SIG-M5 treated with dmso at 0.1 percent for 504 hours (cell line): ENCODE measurements around the gene CDH22.
A peak's percentile ranks its signal among the peaks of the same experiment; 100 is the strongest.

Experiments used
- DNase-seq: peaks from one replicate; lab custom pipeline; 2025; ENCODE audit not compliant: unreplicated experiment; lab: John Stamatoyannopoulos, UW

The CDH22 gene

GRCh38 chr20:46343348-46343974, 35.2 kb upstream of the CDH22 start:
- DNase-seq = peak; percentile 7

DNA sequence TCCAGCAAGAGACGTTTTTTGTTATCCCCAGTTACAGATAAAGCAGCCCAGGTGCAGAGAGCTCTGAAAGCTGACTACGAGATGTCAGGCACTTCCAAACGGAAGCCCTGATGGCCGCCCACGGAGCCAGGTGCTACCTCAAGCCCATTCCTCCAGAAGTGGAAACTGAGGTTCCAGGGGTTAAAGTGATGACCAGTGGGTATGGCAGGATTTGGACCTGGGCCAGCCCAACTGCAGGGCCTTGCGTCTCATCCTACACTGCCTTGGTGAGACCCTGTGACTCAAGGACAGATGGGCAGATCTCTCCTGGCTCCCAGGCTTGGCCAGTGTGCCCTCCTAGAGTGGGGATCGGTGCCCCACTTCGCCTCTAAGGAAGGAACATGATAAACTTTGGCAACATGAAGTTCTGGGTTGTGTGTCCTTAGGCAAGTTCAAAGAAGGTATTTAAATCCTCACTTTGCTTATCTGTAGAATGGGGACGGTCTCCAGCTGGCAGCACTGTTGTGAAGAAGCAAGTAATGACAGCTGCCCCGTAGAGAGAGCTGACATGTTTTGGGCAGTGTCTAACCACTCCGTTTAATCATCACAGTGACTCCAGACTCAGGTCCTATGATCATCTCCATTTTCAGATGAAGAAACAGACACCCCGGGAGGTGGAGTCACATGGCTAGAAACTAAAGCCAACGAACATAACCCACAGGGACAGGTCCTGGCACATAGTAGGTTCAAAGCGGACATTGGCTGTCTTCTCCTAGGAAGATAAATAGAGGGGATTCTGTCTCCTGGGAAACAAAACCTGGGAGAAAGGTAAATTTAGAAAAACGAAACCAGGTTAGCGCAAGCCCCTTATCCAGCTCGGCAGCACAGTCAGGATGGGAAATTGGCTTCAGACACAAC, 34.4 kb upstream of the CDH22 start:
- DNase-seq = no peak

- DNase-seq = no peak
Observed at GRCh38 chr20:46342010-46342378, 33.7 kb upstream of the CDH22 start.

DNA sequence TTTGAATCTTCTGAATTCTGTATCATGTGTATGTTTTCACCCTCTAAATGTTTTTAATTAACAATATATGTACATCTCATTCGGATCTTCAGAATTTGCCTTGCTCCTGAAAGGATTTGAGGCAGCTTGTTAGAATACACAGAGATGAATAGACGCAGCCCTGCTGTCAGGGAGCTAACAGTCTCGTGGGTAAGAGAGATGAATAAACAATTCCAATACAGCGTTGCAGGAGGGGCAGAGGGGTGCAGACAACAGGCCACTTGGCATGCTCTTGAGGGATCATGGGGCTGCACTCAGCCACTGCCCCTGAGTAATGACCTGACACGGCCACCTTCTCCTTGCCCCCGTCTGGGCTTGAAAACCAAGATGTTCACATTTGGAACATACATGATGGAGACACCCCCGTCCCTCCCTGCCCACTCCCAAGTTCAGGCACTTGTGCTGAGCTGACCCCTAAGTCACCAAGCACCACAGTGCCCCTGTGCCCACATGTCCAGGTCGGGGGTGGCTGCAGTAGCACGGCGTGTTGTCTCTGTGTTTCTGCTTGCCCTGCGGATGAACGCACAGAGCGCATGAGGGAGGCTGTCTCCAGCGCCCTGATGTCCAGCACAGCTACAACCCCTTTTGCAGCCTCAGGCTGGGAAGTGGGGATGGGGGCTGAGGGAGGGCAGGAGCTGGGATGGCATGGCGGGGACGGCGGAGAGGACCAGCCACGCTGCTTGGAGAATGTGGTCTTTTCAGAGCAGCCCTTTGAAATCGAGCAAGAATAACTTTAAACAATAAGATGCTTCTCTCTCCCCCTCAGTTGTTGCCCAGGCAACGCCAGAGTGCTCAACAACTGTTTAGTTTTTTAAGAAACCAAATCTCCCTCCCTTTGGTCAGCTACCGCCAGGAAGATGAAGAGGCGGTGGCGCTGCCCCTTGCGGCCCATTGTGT, 33.0 kb upstream of the CDH22 start:
- no peak for DNase-seq

- no peak for DNase-seq
Observed at GRCh38 chr20:46339037-46339436, 30.7 kb upstream of the CDH22 start.

DNA sequence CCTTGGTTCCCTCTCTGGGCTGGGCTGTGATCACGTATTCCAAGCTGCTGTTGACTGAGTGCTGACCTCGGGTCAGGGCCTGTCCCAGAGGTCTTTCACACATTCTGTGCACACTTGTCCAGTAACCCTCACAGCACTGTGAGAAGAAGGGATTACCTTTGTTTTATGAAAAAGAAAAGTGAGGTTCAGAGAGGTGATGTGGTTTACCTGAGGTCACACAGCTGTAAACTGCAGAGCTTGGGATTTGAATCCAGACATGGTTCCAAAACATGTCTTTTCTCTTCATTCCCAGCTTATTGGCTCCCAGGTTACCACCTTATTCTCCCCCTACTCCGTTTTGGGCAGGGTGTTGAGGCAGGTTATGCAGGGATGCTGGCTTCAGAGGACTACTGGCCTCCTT, 28.4 kb upstream of the CDH22 start:
- no peak for DNase-seq

DNA sequence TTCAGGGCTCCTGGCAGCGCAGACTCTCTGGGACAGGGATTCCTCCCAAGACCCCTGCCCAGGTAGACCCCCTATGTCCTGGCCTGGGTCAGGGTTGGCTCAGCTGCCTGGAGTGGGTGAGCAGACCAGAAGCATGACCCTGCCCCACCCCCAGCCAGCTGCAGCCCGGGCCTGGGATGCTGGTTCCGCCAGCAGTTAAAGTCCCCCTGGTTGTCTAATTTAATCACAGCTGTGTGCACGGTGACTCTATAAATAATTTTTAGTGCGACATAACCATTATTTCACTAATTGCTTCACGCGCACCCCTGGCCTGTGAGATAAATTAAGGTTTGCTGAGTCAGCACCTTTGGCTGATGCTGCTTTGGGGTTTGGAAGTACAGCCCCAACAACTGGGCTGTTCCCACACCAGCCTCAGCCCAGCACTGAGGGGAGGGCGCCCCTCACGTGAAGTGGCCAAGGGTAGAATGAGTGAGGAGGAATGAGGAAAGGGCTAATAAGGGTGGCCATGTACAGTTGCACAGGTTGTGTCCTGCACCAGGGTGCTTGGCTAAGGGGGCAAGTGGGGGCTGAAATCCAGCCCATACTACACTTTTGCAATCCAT, 26.1 kb upstream of the CDH22 start:
- DNase-seq = no peak

DNA sequence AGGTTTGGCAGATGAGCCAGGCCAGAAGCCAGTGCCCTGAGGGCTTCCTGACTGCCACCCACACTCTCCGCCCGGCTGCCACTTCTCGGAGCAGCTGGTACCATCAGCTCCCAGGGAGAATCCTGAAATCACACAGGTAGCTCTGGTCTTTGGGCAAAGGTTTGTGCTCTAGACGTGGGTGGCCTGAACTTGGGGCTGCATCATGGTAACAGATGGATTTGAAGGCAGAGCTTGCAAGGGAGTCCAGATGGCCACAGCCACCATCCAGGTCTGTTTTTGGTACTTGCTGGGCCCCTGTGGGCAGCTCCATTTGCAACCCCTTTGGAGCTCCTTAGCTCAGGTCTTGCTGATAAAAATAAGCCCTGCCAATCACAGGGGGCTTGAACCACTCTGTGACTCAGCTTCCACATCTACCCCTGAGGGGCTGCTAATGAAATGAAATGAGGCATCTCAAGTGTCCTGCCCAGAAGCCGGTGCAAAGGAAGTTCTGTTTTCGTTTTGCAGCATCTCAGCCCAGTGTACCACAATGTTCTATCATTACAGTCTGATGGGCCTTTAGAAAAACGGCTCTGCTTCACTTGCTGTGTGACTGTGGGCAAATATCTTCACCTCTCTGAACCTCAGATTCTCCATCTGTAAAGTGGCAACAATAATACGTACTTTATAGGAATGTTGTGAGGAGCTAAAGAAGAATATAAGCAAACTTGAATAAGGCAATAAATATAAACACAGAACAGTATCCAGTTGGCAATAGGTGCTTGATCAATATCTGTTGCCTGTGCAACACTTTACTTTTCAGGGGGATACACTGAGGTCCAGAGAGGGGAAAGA, 25.1 kb upstream of the CDH22 start:
- DNase-seq = no peak

DNA sequence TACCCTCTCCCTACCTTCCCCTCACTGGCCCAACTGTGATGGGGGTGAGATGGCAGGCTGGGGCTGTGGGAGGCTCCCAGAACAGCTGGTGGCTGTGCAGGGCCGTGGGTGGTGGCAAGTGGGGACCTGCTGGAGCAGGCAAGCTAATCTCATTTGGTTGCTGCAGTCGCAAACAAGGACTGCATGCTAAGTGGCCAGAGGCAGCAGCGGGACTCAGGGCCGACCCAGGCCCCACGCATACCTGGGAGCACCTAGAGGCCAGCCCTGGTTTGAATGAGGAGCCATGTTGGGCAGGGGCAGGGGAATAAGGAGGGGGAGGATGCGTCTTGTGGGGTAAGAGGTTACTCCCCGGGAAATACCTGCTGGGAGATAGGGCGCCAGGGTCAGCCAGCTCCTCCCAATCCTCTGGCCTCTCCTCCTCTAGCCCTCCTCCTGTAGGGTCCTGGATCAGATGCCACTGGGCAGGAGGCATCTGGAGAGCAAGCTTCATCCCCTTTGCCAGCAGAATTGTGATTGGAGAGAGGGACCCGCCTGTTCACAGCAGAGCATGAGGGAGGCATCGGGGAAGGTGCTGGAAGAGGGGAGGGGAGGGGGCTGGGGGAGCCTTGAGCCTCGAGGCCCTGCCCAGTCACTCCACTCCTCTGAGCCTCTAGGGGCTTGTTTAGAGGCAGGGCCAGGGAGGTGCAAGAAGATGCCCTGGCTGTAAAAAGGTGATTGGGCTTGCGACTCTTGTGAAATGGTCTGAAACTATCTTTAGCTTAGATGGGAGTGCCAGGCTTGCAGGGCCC, 24.3 kb upstream of the CDH22 start:
- DNase-seq = no peak

- no peak for DNase-seq
Observed at GRCh38 chr20:46331611-46332361, 23.5 kb upstream of the CDH22 start.

DNA sequence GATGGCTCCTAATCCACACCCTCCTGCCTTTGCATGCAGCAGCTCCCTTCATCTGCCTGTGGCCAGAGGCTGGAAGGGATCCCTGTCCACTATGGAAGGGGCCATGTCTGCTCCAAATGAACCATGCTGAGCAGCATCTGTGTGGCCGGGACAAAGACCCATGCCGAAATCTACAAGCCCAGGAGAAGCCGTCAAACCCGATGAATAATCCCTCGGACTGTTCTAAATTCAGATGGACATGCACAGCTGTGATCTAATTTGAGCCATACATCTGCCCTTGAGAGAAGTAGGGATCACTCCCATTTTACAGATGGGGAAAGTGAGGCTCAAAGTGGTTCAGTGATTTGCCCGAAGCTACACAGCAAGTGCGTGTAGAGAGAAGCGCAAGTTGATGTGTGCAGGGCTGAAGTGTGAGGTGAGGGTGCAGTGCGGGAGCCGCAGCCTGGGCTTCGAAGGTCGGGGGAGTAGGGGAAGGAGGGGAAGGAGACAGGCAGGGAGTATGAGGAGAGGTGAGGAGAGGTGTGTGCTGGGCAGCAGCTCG, 22.6 kb upstream of the CDH22 start:
- no peak for DNase-seq

DNA sequence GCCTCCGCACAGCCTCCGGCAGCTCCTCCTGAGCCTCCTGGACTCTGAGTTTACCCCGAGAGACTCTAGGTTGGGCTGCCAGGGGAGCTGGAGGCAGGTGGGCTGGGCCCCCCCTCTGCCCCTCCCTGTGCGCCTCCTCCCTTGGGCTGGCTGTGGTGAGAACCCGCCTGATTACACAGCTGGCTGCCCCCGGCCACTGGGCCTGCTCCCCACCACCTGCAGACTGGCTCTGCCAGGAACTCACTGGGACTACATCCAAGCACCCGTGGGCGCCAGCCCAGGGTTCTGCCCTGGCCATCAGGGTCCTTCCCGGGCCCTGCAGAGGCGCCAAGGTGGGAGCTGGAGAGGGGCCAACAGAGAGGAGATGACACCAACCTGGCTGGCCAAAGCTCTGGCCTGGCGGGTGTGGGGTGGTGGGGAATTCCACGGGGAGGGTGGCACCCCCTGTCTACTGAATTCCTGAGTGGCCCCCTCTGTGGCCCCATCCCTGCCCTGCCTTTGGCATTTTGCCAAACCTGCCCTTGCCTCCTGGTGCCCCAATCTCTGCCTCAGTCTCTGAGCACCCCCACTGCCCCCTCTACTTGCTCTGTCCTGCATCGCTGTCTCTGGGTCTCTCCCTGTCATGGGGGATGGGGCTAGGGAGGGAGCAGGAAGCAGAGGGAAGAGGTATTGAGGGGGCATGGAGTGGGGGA, 21.9 kb upstream of the CDH22 start:
- DNase-seq = no peak

DNA sequence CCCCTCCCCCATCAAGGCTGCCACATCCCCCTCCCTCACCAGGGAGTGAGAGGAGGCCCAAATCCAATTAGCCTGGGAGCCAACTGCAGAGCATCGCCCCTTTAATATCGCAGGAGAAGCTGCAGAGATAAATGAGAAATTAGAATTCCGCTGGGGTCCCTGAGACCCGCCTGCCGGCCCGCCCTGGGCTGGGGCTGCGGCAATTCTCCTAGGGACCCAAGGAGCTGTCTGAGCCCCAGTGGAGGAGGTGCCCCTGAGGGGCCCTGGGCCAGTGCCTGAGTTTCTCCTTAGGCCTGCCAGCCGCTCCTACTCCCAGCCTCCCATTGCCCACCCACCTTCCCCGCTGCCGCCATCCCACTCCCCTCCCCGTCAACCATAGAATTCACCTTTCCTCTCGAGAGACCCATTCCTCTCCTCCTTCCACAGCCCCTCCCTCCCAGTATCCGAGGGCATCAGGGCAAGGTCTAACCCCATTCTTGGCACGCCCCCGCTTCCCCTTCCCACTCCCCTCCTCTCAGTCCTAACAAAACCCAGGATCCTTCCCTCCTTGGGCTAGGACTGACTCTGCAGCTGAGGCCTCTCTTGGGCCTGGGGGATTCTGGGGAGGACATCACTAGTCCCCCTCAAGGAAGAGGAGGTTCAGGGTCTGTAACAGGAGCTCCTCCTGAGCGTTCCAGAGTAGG, 20.0 kb upstream of the CDH22 start:
- no peak for DNase-seq

- no peak for DNase-seq
Observed at GRCh38 chr20:46327557-46327956, 19.3 kb upstream of the CDH22 start.

DNA sequence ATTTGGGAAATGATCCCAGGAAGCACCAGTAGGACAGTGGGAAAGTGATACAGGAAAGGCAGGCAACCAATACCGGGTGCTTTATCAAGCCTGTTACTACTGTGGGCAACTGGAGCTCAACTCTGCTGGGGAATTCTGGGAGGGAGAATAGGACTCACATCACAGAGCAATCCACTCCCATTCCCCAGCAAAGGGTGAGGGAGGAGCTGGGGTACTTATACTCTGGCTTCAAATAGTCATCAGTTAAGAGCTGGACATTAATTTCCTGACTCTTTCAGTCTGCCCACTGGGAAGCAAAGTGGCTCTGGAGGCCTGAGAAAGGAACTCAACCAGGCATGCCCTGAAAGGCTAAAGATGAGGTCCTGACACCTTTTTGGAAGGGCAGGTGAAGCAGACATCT, 17.5 kb upstream of the CDH22 start:
- no peak for DNase-seq

DNA sequence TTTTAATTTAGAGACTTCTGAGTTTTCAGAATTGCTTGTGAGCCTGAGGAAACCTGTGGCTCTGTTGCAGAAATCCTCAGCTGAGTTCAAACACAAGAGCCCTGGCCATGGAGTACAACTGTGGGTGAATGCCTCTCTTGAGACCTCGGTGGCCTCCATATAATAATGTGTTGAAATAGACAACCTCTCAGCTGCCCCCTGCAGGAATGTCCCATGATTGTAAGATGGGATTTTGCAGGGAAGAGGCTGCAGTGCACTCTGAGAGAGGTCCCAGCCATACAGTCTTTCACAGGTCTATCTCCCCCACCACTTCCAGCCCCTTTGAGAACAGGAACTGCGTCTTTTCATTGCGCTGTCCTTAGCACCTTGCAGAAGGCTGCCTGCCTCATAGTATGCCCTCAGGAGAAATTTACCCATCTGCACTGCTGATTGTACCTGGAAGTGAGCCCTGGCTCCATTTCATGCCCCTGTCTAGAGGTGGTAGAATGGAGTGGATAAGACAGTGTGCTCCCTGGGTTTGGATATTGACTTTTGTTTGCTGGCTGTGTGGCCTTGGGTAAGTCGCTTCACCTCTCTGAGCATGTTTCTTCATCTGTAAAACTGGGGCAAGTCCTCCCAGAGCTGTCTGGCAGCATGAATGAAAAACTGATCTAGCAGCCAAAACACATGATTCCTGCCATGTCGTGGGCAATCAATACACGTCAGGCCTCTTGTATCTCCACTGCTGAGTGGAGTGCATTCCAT, 16.8 kb upstream of the CDH22 start:
- DNase-seq = peak; percentile 42

DNA sequence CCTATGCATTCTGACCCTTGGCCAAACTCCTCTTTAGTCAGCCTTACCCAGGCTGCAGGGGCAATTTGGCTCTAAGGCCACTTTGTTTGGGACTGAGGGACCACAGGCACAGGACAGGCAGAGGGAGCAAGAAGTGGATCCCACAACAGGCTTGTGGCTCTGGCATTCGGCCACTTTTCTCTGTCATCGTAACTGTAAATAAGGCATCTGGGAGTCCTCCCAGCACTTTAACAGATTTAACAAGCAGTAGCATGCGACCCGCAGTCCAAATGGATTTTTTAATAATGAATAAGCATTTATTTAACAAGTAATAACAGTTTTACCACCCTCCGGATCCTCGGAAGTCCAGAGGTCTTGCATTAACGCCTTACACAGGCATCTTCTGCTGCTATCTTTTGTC, 16.1 kb upstream of the CDH22 start:
- DNase-seq = no peak
